Choroid plexus epithelial cell (primary cell): Measurements from ENCODE around the gene ANXA5.

Experiments
- DNase-seq: peaks from one replicate; pipeline ENCODE4 v3.0.0-alpha.2; 2010; ENCODE audit warnings: low read depth
- H3K4me3 ChIP-seq: 2 replicates; pipeline ENCODE4 v1.5.1; 2011; ENCODE audit warnings: low read depth, mild to moderate bottlenecking, control low read depth, low read length, moderate library complexity
- CTCF ChIP-seq: conservative IDR thresholded peaks from 2 replicates; pipeline ENCODE4 v1.5.1; 2011; ENCODE audit warnings: low read depth, mild to moderate bottlenecking, control low read depth, inconsistent platforms, low read length, moderate library complexity

Gene ANXA5

DNA sequence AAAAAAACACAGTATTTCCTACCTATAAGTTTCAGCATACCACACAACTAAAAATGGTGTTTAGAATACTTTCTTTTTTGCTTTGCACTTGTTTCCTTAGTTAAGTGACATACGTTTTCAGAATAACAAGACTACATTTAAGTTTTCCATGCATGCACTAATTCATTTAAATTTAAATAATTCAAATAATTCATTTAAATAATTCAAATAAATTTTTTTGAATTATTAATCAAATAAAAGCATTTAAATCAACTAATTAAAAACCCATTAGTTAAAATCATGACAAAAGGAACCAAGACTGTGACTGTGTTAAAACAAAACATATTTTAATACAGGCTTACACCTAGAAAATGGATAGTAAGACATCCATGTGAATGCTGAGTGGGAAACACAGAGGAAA, 12.8 kb downstream of the ANXA5 start:
- TF ChIP-seq CTCF = no peak

DNA sequence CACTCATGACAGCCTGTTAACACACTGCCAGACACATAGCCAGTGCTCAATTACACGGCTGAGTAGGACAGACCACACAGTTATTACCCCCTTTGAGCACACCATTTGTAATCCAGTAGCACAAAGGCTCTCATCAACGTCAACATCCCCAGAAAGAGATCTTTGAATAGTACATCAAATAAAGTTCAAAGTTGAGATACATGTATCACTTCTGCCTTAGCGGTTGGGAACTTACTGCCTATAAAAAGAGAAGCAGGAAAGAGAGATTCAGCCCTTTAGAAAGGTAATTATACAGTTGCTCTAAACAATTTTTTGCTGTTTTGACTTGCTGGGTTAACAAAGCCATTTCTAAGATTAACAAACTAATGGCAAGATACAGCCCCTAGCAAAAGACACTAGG, 16.2 kb downstream of the ANXA5 start:
- TF ChIP-seq CTCF = no peak
- H3K4me3 ChIP-seq = no peak overlapping the region

More for the DNA sequence above, 12.8 kb downstream of the ANXA5 start:
- no peak overlapping the region for H3K4me3 ChIP-seq
- DNase-seq = no peak

GRCh38 chr4:121679951-121680350, 16.8 kb downstream of the ANXA5 start:
- H3K4me3 ChIP-seq = no peak overlapping the region
- TF ChIP-seq CTCF = no peak
- DNase-seq = no peak

More for the DNA sequence above, 16.2 kb downstream of the ANXA5 start:
- no peak for DNase-seq

- TF ChIP-seq CTCF = no peak
- DNase-seq = no peak
- no peak overlapping the region for H3K4me3 ChIP-seq
Observed at GRCh38 chr4:121679267-121679666, 17.5 kb downstream of the ANXA5 start.

DNA sequence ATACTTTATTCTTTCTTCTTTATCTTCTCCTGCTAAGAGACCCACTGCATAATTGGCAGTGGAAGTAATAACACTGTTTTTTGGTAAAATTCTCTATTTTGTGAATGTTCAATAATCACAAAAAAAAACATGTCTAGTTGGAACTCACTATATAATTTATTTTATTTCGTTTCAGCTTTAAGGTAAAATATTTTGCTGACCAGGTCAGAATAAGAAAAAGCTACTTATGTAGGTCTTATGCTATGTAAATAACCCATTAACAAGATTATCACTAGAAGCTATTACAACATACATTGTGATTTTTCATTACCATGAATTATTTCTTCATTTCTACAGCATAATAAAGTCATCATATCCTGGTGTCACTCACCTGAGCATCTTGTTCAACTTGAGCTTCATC, 19.3 kb downstream of the ANXA5 start:
- DNase-seq = no peak
- TF ChIP-seq CTCF = no peak
- H3K4me3 ChIP-seq = no peak overlapping the region

- DNase-seq = no peak
- no peak for TF ChIP-seq CTCF
- H3K4me3 ChIP-seq = no peak overlapping the region
Observed at GRCh38 chr4:121676345-121677075, 20.3 kb downstream of the ANXA5 start.

DNA sequence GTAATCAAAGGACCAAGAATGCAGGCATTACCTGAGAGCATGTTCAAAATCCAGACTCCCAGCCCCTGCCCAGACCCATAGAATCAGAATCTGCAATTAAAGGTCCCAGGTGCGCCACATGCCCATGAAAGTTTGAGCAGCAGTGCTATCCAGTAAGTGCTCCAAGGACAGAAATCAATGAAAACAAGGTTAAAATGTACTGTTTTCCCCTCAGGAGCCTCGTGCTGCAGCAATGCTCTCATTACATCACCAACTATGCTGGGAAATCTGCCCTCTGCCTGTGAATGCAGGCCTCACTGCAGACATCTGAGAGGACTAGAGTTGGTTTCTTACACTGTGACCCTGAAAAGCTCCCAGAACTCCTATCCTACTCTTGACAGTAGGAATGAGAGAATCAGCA, 21.1 kb downstream of the ANXA5 start:
- TF ChIP-seq CTCF = peak; percentile 81
- H3K4me3 ChIP-seq = no peak overlapping the region
- peak; percentile 90 for DNase-seq
